ENCODE measurements around the gene OSBP2. TPM values are rescaled to one million over a fixed set of nuclear protein-coding genes. Genes with fewer than 3 reads are reported as not detected.

The OSBP2 gene
- total and polyA plus RNA-seq, 10 of the 15 experiments (the other 5 are each of a cell fraction or from before 2014, with no cell fraction given), result 0.11 to 7.7 (median 3.6) TPM

DNA sequence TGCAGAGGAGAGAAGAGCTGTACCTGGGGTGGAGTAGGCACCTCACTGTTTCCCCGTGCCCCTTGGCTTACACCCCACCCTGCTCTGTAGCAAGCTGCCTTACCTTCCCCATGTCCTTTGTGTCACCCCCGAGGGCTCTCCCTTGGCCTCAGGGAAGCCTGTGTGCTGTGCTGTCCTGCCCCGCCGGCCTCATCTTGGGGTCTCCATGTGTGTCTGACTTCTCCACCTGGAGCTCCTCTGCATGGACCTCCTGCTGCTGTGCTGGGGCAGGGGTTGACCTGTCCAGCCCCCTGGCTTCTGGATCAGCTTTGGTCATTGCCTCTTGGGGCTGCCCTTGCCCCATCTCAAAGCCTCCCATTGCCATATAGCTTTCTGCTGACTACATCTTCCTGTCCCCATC, 59.8 kb downstream of the OSBP2 start:
- in situ Hi-C loops (cut with MboI) (loop anchor here (10.0 to 25.0 kb wide), 2 partner anchors 158 to 310 kb away; no protein-coding TSS in a partner anchor), intact Hi-C loops (cut with micrococcal nuclease; ENCODE audit: unreplicated experiment) (loop anchor here (2.0 kb wide), 1 partner anchor 50 kb away; no protein-coding TSS in a partner anchor)
- ChIA-PET RAD21 (ENCODE audit: unreplicated experiment) (interaction anchor here (0.6 to 4.9 kb wide), 26 partner anchors 8 to 1339 kb away, joined by 3 to 165 read pairs (median 5); partner anchors contain the start of genes MORC2, PES1, SLC35E4 and TCN2), POLR2A (interaction anchor here (0.5 to 1.7 kb wide), 4 partner anchors 9 to 117 kb away, joined by 3 to 15 read pairs (median 3); no protein-coding TSS in a partner anchor), SMC1A (ENCODE audit: uncharacterized antibody, unreplicated experiment) (interaction anchor here (0.6 to 7.1 kb wide), 35 partner anchors 8 to 501 kb away, joined by 3 to 159 read pairs (median 4); partner anchors contain the start of genes DUSP18, OSBP2, SLC35E4 and TCN2), CTCF (interaction anchor here (0.9 to 8.0 kb wide), 34 partner anchors 9 to 363 kb away, joined by 3 to 243 read pairs (median 6); partner anchors contain the start of genes DUSP18, OSBP2, PES1 and SLC35E4)
- ATAC-seq (no peak), FAIRE-seq (no peak), DNase-seq (ENCODE audit: low read depth, low spot score) (no peak)
- Histone ChIP-seq H2AFZ (ENCODE audit: control insufficient read depth, low read depth, low read length) (no peak overlapping the region), H3K4me2 (ENCODE audit: control insufficient read depth, insufficient read depth) (no peak overlapping the region), H3K4me1 (ENCODE audit: control insufficient read depth, insufficient read depth, low read length) (no peaks in the 10 kb centered on the region), H3K9me3 (replicated peaks; ENCODE audit: control insufficient read depth, insufficient read depth, low read length) (no peaks in the 10 kb centered on the region), H3K27me3 (replicated peaks in 1 of 2; ENCODE audit: control insufficient read depth in 2 of 2, insufficient read depth in 2 of 2, low read length in 1 of 2) (no peaks in the 10 kb centered on the region), H3K27ac (ENCODE audit: control insufficient read depth, insufficient read depth) (no peak overlapping the region), H3K4me3 (no peak overlapping the region), H3K9ac (ENCODE audit: control insufficient read depth, insufficient read depth, low read length) (no peak overlapping the region), H4K20me1 (ENCODE audit: control insufficient read depth, insufficient read depth) (no peaks in the 10 kb centered on the region), H3K79me2 (ENCODE audit: control insufficient read depth, insufficient read depth, low read length) (no peaks in the 10 kb centered on the region), H3K36me3 (ENCODE audit: control insufficient read depth in 2 of 2, insufficient read depth in 2 of 2, low read length in 1 of 2) (no peaks in the 10 kb centered on the region)
- 94% methylated on average over 3 of the region's 4 CpGs for WGBS (ENCODE audit: insufficient coverage, insufficient replicate concordance, low lambda C conversion rate, missing lambda C conversion rate)
- TF ChIP-seq NRF1 (conservative IDR thresholded peaks at IDR 0.05; ENCODE audit: low read depth, low read length) (no peak), SREBF2 (IDR thresholded peaks at IDR 0.05; ENCODE audit: low read length) (no peak), NR2F1 (conservative IDR thresholded peaks at IDR 0.05) (no peak), CBX3 (IDR thresholded peaks at IDR 0.05; ENCODE audit: borderline replicate concordance, low read depth) (no peak), BACH1 (IDR thresholded peaks at IDR 0.05; ENCODE audit: borderline replicate concordance) (no peak), TARDBP (IDR thresholded peaks at IDR 0.05; ENCODE audit: borderline replicate concordance) (no peak), ZBTB4 (CRISPR knock-in tag; IDR thresholded peaks at IDR 0.05) (no peak), RELB (IDR thresholded peaks at IDR 0.05; ENCODE audit: low read depth) (no peak), MEF2B (IDR thresholded peaks at IDR 0.05; ENCODE audit: partially characterized antibody, poor library complexity, severe bottlenecking) (no peak), KAT2A (conservative IDR thresholded peaks at IDR 0.05; ENCODE audit: control insufficient read depth, low read depth, low read length) (no peak), ATF2 (IDR thresholded peaks at IDR 0.05; ENCODE audit: low read length) (no peak), SMAD5 (IDR thresholded peaks at IDR 0.05; ENCODE audit: low read depth) (no peak), USF2 (IDR thresholded peaks at IDR 0.05; ENCODE audit: borderline replicate concordance, low read depth, low read length) (no peak)
- no TSS peak for BruUV-seq (replicated peaks)
